Measurements from ENCODE around the gene TECPR1. TPM values are rescaled to one million over a fixed set of nuclear protein-coding genes. Genes with fewer than 3 reads are reported as not detected.
A peak's percentile ranks its signal among the peaks of the same experiment; 100 is the strongest.

TECPR1 gene
- total and polyA plus RNA-seq, 2 of the 8 experiments (the other 6 are each of a cell fraction or from before 2014, with no cell fraction given), result 1.3 to 11.1 TPM

GRCh38 chr7:98165827-98166667, 86.0 kb downstream of the TECPR1 start:
- Histone ChIP-seq H3K18ac (ENCODE audit: extremely low read depth, low read length) (no peak overlapping the region), H2BK15ac (ENCODE audit: low read length) (no peak overlapping the region), H2BK20ac (ENCODE audit: low read length) (no peak overlapping the region), H4K5ac (ENCODE audit: insufficient read length, low read depth, low read length) (no peak overlapping the region), H4K8ac (ENCODE audit: extremely low read depth, insufficient read depth, low read length) (peak overlapping the region; percentile 79; the same call in 1 of the 2 replicates), H3K79me1 (ENCODE audit: low read depth, low read length) (peaks cover 9% of the 10 kb centered on the region), H3K4me3 (ENCODE audit: extremely low read depth in 1 of 4, insufficient read depth in 2 of 4, low read depth in 3 of 4, low read length in 4 of 4) (no peak overlapping the region), H3K27ac (ENCODE audit: low read depth, low read length) (no peak overlapping the region), H3K9ac (replicated peaks in 1 of 4; ENCODE audit: extremely low read depth in 1 of 4, low read depth in 3 of 4, low read length in 3 of 4) (no peak overlapping the region), H3K4me2 (ENCODE audit: insufficient read depth in 1 of 2, low read depth in 2 of 2, low read length in 2 of 2) (no peak overlapping the region), H3K36me3 (ENCODE audit: control insufficient read depth in 2 of 4, insufficient read depth in 4 of 4, low read length in 3 of 4) (no peaks in the 10 kb centered on the region), H2BK120ac (replicated peaks; ENCODE audit: low read depth, low read length) (no peak overlapping the region), H3K4me1 (replicated peaks in 1 of 4; ENCODE audit: control insufficient read depth in 3 of 4, insufficient read depth in 4 of 4, low read length in 3 of 4) (no peaks in the 10 kb centered on the region; a peak in 1 of 7 replicates), H3K14ac (ENCODE audit: insufficient read length) (no peak overlapping the region), H3K23ac (ENCODE audit: insufficient read length) (no peak overlapping the region), H3K4ac (replicated peaks; ENCODE audit: insufficient read length, low read depth, low read length) (no peak overlapping the region), H2AFZ (ENCODE audit: low read length) (no peak overlapping the region), H3K9me3 (ENCODE audit: insufficient read depth in 2 of 2, low read depth in 1 of 2, low read length in 1 of 2) (no peaks in the 10 kb centered on the region), H3K79me2 (ENCODE audit: control insufficient read depth in 1 of 2, insufficient read depth in 2 of 2, low read length in 2 of 2) (0 out of 4 replicates have a peak, but pooled peaks cover 0 to 4% of the 10 kb centered on the region in 2 experiments), H2BK12ac (ENCODE audit: low read depth, low read length) (no peak overlapping the region), H4K91ac (replicated peaks; ENCODE audit: insufficient read length, low read length) (no peak overlapping the region), H3K27me3 (replicated peaks in 1 of 4; ENCODE audit: control insufficient read depth in 3 of 4, extremely low read depth in 1 of 4, insufficient read depth in 3 of 4, low read length in 3 of 4) (no peaks in the 10 kb centered on the region), H3K56ac (replicated peaks; ENCODE audit: insufficient read length, low read depth, low read length) (no peak overlapping the region), H3K23me2 (ENCODE audit: low read depth, low read length) (no peaks in the 10 kb centered on the region), H2BK5ac (ENCODE audit: low read depth, low read length) (no peak overlapping the region), H4K20me1 (replicated peaks in 1 of 2; ENCODE audit: control insufficient read depth in 1 of 2, insufficient read depth in 2 of 2, low read length in 2 of 2) (peaks cover 6 to 12% of the 10 kb centered on the region in 2 experiments), H2AK5ac (ENCODE audit: low read depth, low read length) (no peak overlapping the region)
- ChIA-PET CTCF (ENCODE audit: partially characterized antibody) (interaction anchor here (0.6 to 15.9 kb wide), 37 partner anchors 8 to 1050 kb away, joined by 3 to 476 read pairs (median 4); partner anchors contain the start of genes BHLHA15 and LMTK2), POLR2A (ENCODE audit: partially characterized antibody) (interaction anchor here (1.4 to 2.3 kb wide), 2 partner anchors 144 to 294 kb away, joined by 4 to 8 read pairs; partner anchors contain the start of gene ASNS)
- DNase-seq (ENCODE audit: low read depth in 1 of 2, low spot score in 2 of 2), result peak; percentile 36 to 85
- WGBS, 2 experiments (ENCODE audit: extremely low coverage in 1 of 2, insufficient coverage in 1 of 2, insufficient read length in 1 of 2, insufficient replicate concordance in 2 of 2, low coverage in 1 of 2, low lambda C conversion rate in 2 of 2, missing lambda C conversion rate in 1 of 2), result 77% methylated on average over 17 of the region's 18 CpGs; no CpG with 5 or more reads in 1 of the 2 experiments
- no peak for FAIRE-seq
- TF ChIP-seq TAF1 (IDR thresholded peaks at IDR 0.05; ENCODE audit: low read depth, low read length) (no peak), YY1 (IDR thresholded peaks at IDR 0.05; ENCODE audit: low read depth, low read length) (0 out of 2 replicates have a peak, but pooled peaks have one; percentile 18), SAP30 (IDR thresholded peaks at IDR 0.05; ENCODE audit: insufficient read depth, insufficient replicate concordance, low read length) (no peak), RAD21 (IDR thresholded peaks at IDR 0.05 in 1 of 2, conservative IDR thresholded peaks at IDR 0.05 in 1 of 2; ENCODE audit: low read depth in 2 of 2, low read length in 2 of 2) (peak; percentile 86 to 89), CTCF (IDR thresholded peaks at IDR 0.05; ENCODE audit: control extremely low read depth in 1 of 3, insufficient read depth in 1 of 3, low read depth in 1 of 3, low read length in 3 of 3) (peak; percentile 78 to 84 (median 78)), SIRT6 (IDR thresholded peaks at IDR 0.05; ENCODE audit: low read length) (no peak), CEBPB (IDR thresholded peaks at IDR 0.05; ENCODE audit: low read depth, low read length) (no peak), EP300 (IDR thresholded peaks at IDR 0.05; ENCODE audit: borderline replicate concordance in 1 of 2, low read depth in 2 of 2, low read length in 2 of 2) (no peak)
